Subcutaneous adipose tissue (tissue), 4 donors: Measurements from ENCODE around the gene HSF2BP. TPM values are rescaled to one million over a fixed set of nuclear protein-coding genes. Genes with fewer than 3 reads are reported as not detected.

Source experiments
- total RNA-seq, 4 donors: library from RNA; depleted of rRNA; stranded (reverse); fragments of >200 nt; gene quantifications; one replicate each; pipeline ENCODE4 v1.1.0, GENCODE V29; 2016
- TF ChIP-seq, protein P1 (sequence below): fragments of 450-650 bp; IDR thresholded peaks from one replicate; pipeline ENCODE4 v1.5.1; 2016; ENCODE audit warnings: low read depth, mild to moderate bottlenecking, control low read depth, antibody characterized with exemption, moderate library complexity

Gene HSF2BP
- total RNA-seq, 4 donors from 2014 or later, result 0.34 to 0.94 (median 0.44) TPM; not detected in 1

DNA sequence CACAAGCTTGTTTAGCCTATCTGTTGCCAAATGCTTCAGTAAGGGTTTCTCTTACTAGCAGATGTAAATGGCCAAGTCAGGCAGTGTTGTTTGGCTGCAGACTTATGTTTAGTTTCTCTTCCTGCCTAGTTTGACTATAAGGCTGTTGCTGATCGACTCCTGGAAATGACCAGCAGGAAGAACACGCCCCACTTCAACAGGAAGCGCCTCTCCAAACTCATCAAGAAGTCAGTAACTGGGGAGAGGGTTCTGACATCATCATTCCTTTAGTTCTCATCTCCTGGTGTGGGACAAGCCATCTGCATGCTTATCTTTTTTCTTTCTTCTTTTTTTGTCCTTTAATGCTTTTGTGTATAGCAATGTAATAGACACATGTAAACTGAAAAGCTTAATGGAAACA, 25.1 kb upstream of the HSF2BP start:
- TF ChIP-seq, protein P1, sequence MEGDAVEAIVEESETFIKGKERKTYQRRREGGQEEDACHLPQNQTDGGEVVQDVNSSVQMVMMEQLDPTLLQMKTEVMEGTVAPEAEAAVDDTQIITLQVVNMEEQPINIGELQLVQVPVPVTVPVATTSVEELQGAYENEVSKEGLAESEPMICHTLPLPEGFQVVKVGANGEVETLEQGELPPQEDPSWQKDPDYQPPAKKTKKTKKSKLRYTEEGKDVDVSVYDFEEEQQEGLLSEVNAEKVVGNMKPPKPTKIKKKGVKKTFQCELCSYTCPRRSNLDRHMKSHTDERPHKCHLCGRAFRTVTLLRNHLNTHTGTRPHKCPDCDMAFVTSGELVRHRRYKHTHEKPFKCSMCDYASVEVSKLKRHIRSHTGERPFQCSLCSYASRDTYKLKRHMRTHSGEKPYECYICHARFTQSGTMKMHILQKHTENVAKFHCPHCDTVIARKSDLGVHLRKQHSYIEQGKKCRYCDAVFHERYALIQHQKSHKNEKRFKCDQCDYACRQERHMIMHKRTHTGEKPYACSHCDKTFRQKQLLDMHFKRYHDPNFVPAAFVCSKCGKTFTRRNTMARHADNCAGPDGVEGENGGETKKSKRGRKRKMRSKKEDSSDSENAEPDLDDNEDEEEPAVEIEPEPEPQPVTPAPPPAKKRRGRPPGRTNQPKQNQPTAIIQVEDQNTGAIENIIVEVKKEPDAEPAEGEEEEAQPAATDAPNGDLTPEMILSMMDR, result no peak

DNA sequence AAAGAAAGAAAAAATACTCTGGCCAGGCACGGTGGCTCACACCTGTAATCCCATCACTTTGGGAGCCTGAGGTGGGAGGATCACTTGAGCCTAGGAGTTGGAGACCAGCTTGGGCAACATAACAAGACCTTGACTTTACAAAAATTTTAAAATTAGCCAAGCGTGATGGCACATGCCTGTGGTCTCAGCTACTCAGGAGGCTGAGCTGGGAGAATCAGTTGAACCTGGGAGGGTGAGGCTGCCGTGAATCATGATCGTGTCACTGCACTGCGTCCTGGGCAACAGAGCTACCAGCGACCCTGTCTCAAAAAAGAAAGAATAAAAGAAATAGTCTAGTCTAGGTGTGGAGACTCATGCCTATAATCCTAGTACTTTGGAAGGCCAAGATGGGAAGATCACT, 22.4 kb upstream of the HSF2BP start:
- TF ChIP-seq, protein P1, result no peak

DNA sequence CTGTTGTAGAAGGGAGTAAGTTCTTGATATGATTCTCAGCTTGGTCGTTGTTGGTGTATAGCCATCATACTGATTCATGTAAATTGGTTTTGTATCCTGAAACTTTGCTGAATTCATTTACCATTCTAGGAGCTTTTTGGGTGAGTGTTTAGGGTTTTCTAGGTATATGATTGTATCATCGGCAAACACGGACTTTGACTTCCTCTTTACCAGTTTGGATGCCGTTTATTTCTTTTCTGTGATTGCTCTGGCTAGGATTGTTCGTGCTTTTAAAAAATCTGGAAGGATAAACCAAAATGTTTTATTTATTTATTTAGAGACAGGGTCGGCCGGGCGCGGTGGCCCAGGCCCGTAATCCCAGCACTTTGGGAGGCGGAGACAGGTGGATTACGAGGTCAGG, 20.7 kb upstream of the HSF2BP start:
- TF ChIP-seq, protein P1, result no peak

DNA sequence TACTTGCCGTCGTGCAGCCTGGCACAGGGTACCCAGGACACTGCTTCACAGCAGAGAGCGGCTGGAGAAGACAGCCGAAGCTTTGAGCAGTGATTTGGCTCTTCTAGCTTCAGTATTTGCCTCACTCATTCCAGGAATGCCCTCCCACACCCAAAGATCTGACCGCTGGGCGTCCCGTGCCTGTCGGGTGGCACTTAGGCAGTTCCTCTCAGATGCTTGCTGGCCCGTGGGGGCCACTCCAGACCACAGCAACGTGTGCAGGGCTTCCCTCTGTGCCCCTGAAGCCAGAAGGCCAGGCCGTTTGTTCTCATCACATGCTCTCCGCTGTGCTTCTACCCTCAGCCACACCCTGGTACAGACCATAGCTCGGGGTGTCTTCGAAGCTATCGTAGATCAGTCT, 17.1 kb upstream of the HSF2BP start:
- TF ChIP-seq, protein P1, result no peak

DNA sequence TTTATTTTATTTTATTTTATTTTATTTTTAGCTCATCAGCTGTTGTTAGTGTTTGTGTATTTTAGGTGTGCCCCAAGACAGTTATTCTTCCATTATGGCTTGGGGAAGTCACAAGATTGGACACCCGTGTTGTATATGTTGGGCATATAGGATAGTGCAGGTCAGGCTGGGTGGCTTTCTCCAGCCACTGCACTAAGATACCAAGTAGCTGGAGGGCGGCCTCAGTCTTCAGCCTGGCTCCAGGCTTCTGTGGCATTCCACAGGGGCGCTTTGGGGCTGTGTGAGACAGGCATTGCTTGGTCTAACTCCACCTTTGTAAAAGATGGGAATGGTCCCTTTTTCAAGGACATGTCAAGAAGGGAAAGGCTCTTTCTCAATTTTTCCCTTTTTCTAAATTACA, 16.6 kb upstream of the HSF2BP start:
- TF ChIP-seq, protein P1, result no peak

DNA sequence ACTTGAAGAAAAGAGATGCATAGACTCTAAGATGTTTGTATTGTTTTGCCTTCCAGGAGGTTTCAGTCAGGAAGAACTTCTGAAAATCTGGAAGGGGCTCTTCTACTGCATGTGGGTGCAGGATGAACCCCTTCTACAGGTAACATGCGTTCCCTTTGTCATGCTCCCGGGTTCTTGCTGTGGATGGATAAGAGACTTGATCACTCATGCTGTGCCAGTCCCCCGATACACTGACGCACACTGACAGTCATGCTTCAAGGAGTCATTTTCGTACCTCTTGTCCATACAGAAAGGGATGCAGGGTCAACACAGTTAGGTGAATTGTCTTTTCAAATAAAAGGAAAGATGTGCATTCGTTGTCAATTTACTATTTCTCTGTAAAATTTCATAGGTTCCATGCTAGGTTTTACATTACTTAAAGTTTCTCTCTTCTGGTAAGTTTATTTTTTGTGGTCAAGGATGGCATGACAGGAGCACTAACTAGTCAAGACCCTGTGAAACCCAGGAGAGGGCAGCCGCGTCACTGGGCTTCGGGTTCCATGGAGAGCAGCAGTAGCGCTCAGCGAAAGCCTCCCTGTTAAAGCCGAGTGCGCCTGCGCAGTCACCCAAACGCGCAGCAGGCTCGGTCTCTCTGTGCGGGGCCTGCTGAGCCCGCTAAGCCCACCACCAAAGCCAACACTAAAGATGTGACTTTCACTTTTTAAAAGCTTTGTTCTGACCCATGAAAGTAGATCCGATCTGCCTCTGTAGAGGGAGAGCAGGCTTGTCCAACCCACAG, 10.7 kb upstream of the HSF2BP start:
- TF ChIP-seq, protein P1, result no peak

DNA sequence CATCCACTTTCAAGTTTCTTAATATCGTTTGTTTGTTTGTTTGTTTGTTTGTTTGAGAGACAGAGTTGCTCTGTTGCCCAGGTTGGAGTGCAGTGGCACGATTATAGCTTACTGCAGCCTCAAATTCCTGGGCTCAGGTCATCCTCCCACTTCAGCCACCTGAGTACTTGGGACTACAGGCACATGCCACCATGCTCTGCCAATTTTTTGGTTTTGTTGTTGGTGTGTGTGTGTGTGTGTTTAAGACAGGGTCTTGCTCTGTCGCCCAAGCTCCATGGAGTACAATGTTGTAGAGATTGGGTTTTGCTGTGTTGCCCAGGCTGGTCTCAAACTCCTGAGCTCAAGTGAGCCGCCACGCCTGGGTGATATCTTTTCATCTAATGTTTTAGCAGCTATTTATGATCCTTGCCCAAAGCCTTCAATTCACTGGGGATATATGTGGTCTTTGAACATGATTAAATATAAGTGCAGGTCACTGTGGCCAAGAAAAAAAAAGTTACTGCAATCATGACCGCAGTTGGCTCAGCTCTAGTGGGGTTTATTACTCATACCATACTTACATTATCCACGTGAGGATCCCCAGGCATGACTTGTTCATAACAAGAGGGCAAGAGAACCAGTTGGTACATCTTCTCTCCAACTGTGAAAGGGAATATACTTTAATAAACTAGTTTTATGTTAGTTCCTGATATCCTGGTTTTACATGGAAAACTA, 8.1 kb upstream of the HSF2BP start:
- TF ChIP-seq, protein P1, result no peak
